Endothelial cell of umbilical vein (primary cell): ENCODE measurements around the gene SLC35F3. TPM values are rescaled to one million over a fixed set of nuclear protein-coding genes. Genes with fewer than 3 reads are reported as not detected.

ENCODE experiments used
- BruUV-seq: library from RNA; stranded (reverse); fragments of 400-500 nt; replicated peaks from 2 replicates; lab custom pipeline; 2021; lab: Mats Ljungman, UMichigan
- CTCF ChIA-PET: fragments of 300-600, 350-600 bp; sonication (Branson Sonifier 250); formaldehyde crosslinking; loops from one replicate; lab custom pipeline; 2021; ENCODE audit warnings: antibody characterized with exemption, inconsistent platforms; lab: Charles Lee
- POLR2A ChIA-PET: fragments of 300-600, 350-600 bp; sonication (Branson Sonifier 250); formaldehyde crosslinking; loops from one replicate; lab custom pipeline; 2021; ENCODE audit warnings: antibody characterized with exemption, inconsistent platforms; lab: Charles Lee
- DNase-seq: peaks from one replicate; pipeline ENCODE4 v3.0.0-alpha.2; 2011; ENCODE audit warnings: low read depth, low spot score
- FAIRE-seq: peaks from 2 replicates; lab custom pipeline; 2011; peaks lifted over from hg19 to GRCh38; lab: Jason Lieb, UNC
- H2AFZ ChIP-seq: 2 replicates; pipeline ENCODE4 v1.6.0; 2012; ENCODE audit warnings: low read depth, low read length, control low read depth, inconsistent platforms
- H3K27ac ChIP-seq: 2 replicates; pipeline ENCODE4 v1.5.1; 2011; ENCODE audit warnings: low read depth, mild to moderate bottlenecking, control low read depth, low read length, moderate library complexity; ENCODE audit not compliant: insufficient read depth
- H3K27me3 ChIP-seq, 2 experiments: 2 replicates each; pipeline versions ENCODE4 v1.6.0 to v1.6.1; 2011; ENCODE audit warnings: low read length in 2 of 2, mixed read lengths in 1 of 2; ENCODE audit not compliant: control insufficient read depth in 2 of 2, insufficient read depth in 2 of 2
- H3K36me3 ChIP-seq, 2 experiments: 2 replicates in 1 of 2; 3 replicates in 1 of 2; pipeline ENCODE4 v1.5.1; 2011; ENCODE audit warnings: low read length in 2 of 2, mild to moderate bottlenecking in 1 of 2, moderate library complexity in 1 of 2; ENCODE audit not compliant: control insufficient read depth in 2 of 2, insufficient read depth in 2 of 2; ENCODE audit errors: extremely low read depth in 1 of 2
- H3K4me1 ChIP-seq: 3 replicates; pipeline ENCODE4 v1.5.1; 2011; ENCODE audit warnings: mild to moderate bottlenecking, low read length; ENCODE audit not compliant: control insufficient read depth, insufficient read depth; ENCODE audit errors: extremely low read depth
- H3K4me2 ChIP-seq: 2 replicates; pipeline ENCODE4 v1.6.1; 2011; ENCODE audit warnings: low read length, control low read depth, mixed read lengths; ENCODE audit not compliant: insufficient read depth
- H3K4me3 ChIP-seq, 3 experiments: fragments of 200-600 bp in 1 of 3; sonication (generic), shearing (Covaris generic) in 1 of 3; replicated peaks in 1 of 3; 2 replicates each; pipeline ENCODE4 v1.5.1; 2011 to 2016; ENCODE audit warnings: control low read depth in 3 of 3, low read length in 3 of 3, mild to moderate bottlenecking in 2 of 3, inconsistent platforms in 1 of 3, low read depth in 1 of 3, moderate library complexity in 1 of 3; ENCODE audit not compliant: insufficient read depth in 1 of 3
- H3K79me2 ChIP-seq: 2 replicates; pipeline ENCODE4 v1.6.0; 2012; ENCODE audit warnings: low read length, inconsistent platforms; ENCODE audit not compliant: control insufficient read depth, insufficient read depth
- H3K9ac ChIP-seq: replicated peaks from 2 replicates; pipeline ENCODE3; 2011; ENCODE audit warnings: low read length, control low read depth; ENCODE audit not compliant: insufficient read depth; ENCODE audit errors: extremely low read depth
- H3K9me1 ChIP-seq: replicated peaks from 3 replicates; pipeline ENCODE4 v1.6.0; 2011; ENCODE audit warnings: mild to moderate bottlenecking, low read length; ENCODE audit not compliant: control insufficient read depth, insufficient read depth; ENCODE audit errors: extremely low read depth
- H3K9me3 ChIP-seq: replicated peaks from 2 replicates; pipeline ENCODE4 v1.5.1; 2012; ENCODE audit warnings: low read length, inconsistent platforms; ENCODE audit not compliant: control insufficient read depth, insufficient read depth
- H4K20me1 ChIP-seq: replicated peaks from 2 replicates; pipeline ENCODE3; 2011; ENCODE audit warnings: mild to moderate bottlenecking, low read length; ENCODE audit not compliant: control insufficient read depth, insufficient read depth; ENCODE audit errors: extremely low read depth
- EZH2 ChIP-seq: IDR thresholded peaks from 2 replicates; pipeline ENCODE4 v1.6.1; 2012; ENCODE audit warnings: borderline replicate concordance, low read depth, mild to moderate bottlenecking, moderate library complexity, low read length, inconsistent platforms; ENCODE audit not compliant: severe bottlenecking
- FOS ChIP-seq: IDR thresholded peaks from 2 replicates; pipeline ENCODE4 v1.6.1; 2011; ENCODE audit warnings: mild to moderate bottlenecking, low read length, moderate library complexity, borderline replicate concordance; ENCODE audit not compliant: insufficient read depth
- GATA2 ChIP-seq: IDR thresholded peaks from 2 replicates; pipeline ENCODE4 v1.7.0; 2011; ENCODE audit warnings: low read depth, mild to moderate bottlenecking, moderate library complexity, mixed read lengths, low read length; ENCODE audit not compliant: insufficient read length, insufficient read depth
- JUN ChIP-seq: IDR thresholded peaks from 2 replicates; pipeline ENCODE4 v1.6.1; 2011; ENCODE audit warnings: borderline replicate concordance, low read depth; ENCODE audit not compliant: insufficient read length, insufficient read depth
- MYC ChIP-seq: IDR thresholded peaks from one replicate; pipeline ENCODE4 v1.6.1; 2011; ENCODE audit warnings: mild to moderate bottlenecking, low read depth, low read length
- POLR2A ChIP-seq: IDR thresholded peaks from 2 replicates; pipeline ENCODE4 v1.6.1; 2012; ENCODE audit warnings: low read depth, mild to moderate bottlenecking, control low read depth, low read length
- POLR2AphosphoS5 ChIP-seq: IDR thresholded peaks from 2 replicates; pipeline ENCODE4 v1.6.1; 2012; ENCODE audit warnings: low read depth, mild to moderate bottlenecking, control low read depth, low read length, moderate library complexity; ENCODE audit not compliant: insufficient read depth
- dilution Hi-C: fragments of 300-500 bp; cut with MboI; formaldehyde crosslinking; loops from one replicate; pipeline ENCODE4 v1.15.0; 2019; ENCODE audit warnings: low sequenced_read_pairs; ENCODE audit not compliant: extremely low pct_ligation_motif_present
- intact Hi-C: fragments of 100-400 bp; cut with micrococcal nuclease; formaldehyde crosslinking; loops from one replicate; pipeline ENCODE4 v1.10.0; 2022
- polyA plus RNA-seq, 4 experiments: library from polyadenylated mRNA; depleted of rRNA in 3 of 4; stranded (reverse) in 3 of 4; unstranded in 1 of 4; fragments of >200 nt; gene quantifications; 2 replicates each; pipeline versions ENCODE4 v1.2.1 to v1.2.3, GENCODE V29; 2011 to 2012; ENCODE audit warnings: missing spikeins in 1 of 4
- total RNA-seq: library from RNA; stranded (reverse); gene quantifications from 2 replicates; pipeline ENCODE4 v1.2.3, GENCODE V29; 2021
- TF ChIP-seq, protein P1 (sequence below), 2 donors: IDR thresholded peaks; 1 replicate in 1 of 2; 2 replicates in 1 of 2; pipeline ENCODE4 v1.5.1; 2011; ENCODE audit warnings: low read length in 2 of 2, mild to moderate bottlenecking in 2 of 2, moderate library complexity in 2 of 2, control low read depth in 1 of 2, inconsistent platforms in 1 of 2, low read depth in 1 of 2; ENCODE audit not compliant: insufficient read depth in 1 of 2; ENCODE audit errors: extremely low read depth in 1 of 2
- TF ChIP-seq, protein P2 (sequence below): IDR thresholded peaks from 2 replicates; pipeline ENCODE4 v1.6.1; 2011; ENCODE audit not compliant: insufficient read depth, insufficient read length

Gene SLC35F3
- total and polyA plus RNA-seq, 2 donors (not counting 3 experiments of a cell fraction or from before 2014, with no cell fraction given): not detected

DNA sequence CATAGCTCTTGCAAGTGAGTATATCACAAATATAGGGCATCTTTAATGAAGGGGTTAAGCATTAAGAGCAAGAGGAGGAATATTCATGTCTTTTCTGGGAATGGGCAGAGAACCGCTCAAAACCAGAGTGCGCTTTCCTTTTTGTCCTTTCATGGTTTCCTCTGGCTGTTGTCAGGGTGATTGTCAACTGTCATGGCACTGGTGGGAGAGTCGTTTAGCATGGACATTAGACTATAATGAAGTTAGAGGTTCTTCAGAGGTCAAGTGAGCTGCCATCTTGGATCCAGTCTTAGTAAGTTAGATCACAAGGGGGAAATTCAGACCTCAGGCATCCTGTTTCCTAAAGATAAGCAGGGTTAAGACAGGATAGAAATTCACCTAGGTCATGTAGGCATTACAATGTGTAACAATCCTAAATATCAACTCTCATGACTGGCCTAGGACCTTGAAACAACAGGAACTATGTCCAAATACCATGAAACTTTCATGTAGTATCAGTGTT is 456.7 kb downstream of the SLC35F3 start:
- Histone ChIP-seq H3K4me2 (no peak overlapping the region), H3K9me1 (no peaks in the 10 kb centered on the region), H3K4me3 (no peak overlapping the region), H3K36me3 (no peaks in the 10 kb centered on the region), H3K27ac (no peak overlapping the region), H2AFZ (no peak overlapping the region), H3K4me1 (no peaks in the 10 kb centered on the region), H3K9me3 (no peaks in the 10 kb centered on the region), H4K20me1 (no peaks in the 10 kb centered on the region), H3K79me2 (no peaks in the 10 kb centered on the region), H3K27me3 (peaks cover 7 to 8% of the 10 kb centered on the region in 2 experiments), H3K9ac (no peak overlapping the region)
- dilution Hi-C loops (no loop called here), intact Hi-C loops (no loop called here)
- no peak for TF ChIP-seq POLR2AphosphoS5
- TF ChIP-seq, protein P1, sequence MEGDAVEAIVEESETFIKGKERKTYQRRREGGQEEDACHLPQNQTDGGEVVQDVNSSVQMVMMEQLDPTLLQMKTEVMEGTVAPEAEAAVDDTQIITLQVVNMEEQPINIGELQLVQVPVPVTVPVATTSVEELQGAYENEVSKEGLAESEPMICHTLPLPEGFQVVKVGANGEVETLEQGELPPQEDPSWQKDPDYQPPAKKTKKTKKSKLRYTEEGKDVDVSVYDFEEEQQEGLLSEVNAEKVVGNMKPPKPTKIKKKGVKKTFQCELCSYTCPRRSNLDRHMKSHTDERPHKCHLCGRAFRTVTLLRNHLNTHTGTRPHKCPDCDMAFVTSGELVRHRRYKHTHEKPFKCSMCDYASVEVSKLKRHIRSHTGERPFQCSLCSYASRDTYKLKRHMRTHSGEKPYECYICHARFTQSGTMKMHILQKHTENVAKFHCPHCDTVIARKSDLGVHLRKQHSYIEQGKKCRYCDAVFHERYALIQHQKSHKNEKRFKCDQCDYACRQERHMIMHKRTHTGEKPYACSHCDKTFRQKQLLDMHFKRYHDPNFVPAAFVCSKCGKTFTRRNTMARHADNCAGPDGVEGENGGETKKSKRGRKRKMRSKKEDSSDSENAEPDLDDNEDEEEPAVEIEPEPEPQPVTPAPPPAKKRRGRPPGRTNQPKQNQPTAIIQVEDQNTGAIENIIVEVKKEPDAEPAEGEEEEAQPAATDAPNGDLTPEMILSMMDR (IDR thresholded peaks at IDR 0.05; ENCODE audit: extremely low read depth in 1 of 2, insufficient read depth in 1 of 2, low read depth in 1 of 2, low read length in 2 of 2): no peak
- TF ChIP-seq, protein P2, sequence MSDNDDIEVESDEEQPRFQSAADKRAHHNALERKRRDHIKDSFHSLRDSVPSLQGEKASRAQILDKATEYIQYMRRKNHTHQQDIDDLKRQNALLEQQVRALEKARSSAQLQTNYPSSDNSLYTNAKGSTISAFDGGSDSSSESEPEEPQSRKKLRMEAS: no peak
- no peak for TF ChIP-seq GATA2
- TF ChIP-seq MYC: no peak
- no peak for TF ChIP-seq JUN
- no peak for TF ChIP-seq FOS
- TF ChIP-seq EZH2: no peak
- TF ChIP-seq POLR2A: no peak
- ChIA-PET CTCF (no interaction called here), POLR2A (no interaction called here)
- BruUV-seq: no TSS peak
- no peak for DNase-seq
- no peak for FAIRE-seq
